K562 (cell line): ENCODE measurements around the gene KCNMB2. TPM values are rescaled to one million over a fixed set of nuclear protein-coding genes. Genes with fewer than 3 reads are reported as not detected.

Experiments
- ATAC-seq: fragments of 200-7000 bp; cut with Tn5 transposase; 3 replicates; pipeline ENCODE4 v1.9.1; 2020; ENCODE audit warnings: moderate library complexity
- BruUV-seq: library from RNA; stranded (reverse); fragments of 400-500 nt; replicated peaks from 2 replicates; lab custom pipeline; 2021; lab: Mats Ljungman, UMichigan
- CTCF ChIA-PET: fragments of 300-600 bp; formaldehyde crosslinking; extraction: SDS; loops from one replicate; lab custom pipeline; 2021; ENCODE audit warnings: low intra/inter-chr PET ratio; lab: Yijun Ruan, JAX
- POLR2A ChIA-PET: fragments of 300-600, 350-650 bp; sonication (Branson Sonifier 250); formaldehyde crosslinking; extraction: SDS; loops from one replicate; lab custom pipeline; 2021; ENCODE audit warnings: antibody characterized with exemption, inconsistent platforms; lab: Yijun Ruan, JAX
- DNase-seq, 4 experiments: peaks; one replicate each; pipeline versions ENCODE4 v3.0.0 to v3.0.0-alpha.2; 2011 to 2018; ENCODE audit warnings: low spot score in 3 of 4, mixed read lengths in 3 of 4; ENCODE audit errors: extremely low read depth in 1 of 4
- FAIRE-seq: peaks from 2 replicates; lab custom pipeline; 2011; peaks lifted over from hg19 to GRCh38; lab: Jason Lieb, UNC
- H2AFZ ChIP-seq: 2 replicates; pipeline ENCODE4 v1.6.0; 2011; ENCODE audit warnings: low read depth, low read length, control low read depth, inconsistent platforms
- H3K27ac ChIP-seq: fragments of 200-600 bp; 3 replicates; pipeline ENCODE4 v1.8.0; 2011; ENCODE audit warnings: low read depth, mild to moderate bottlenecking, control low read depth, inconsistent platforms, low read length, moderate library complexity, mixed read lengths; ENCODE audit errors: extremely low read depth
- H3K27me3 ChIP-seq, 2 experiments: fragments of 300-600 bp in 1 of 2; 2 replicates in 1 of 2; 3 replicates in 1 of 2; pipeline versions ENCODE4 v1.6.0 to v1.8.0; 2011; ENCODE audit warnings: inconsistent platforms in 2 of 2, low read length in 2 of 2, mild to moderate bottlenecking in 1 of 2, mixed read lengths in 1 of 2, moderate library complexity in 1 of 2; ENCODE audit not compliant: control insufficient read depth in 2 of 2, insufficient read depth in 2 of 2
- H3K36me3 ChIP-seq: fragments of 300-600 bp; 3 replicates; pipeline ENCODE4 v1.8.0; 2011; ENCODE audit warnings: mild to moderate bottlenecking, low read length, inconsistent platforms; ENCODE audit not compliant: control insufficient read depth, insufficient read depth
- H3K4me1 ChIP-seq, 2 experiments: fragments of 200-600 bp in 1 of 2; replicated peaks in 1 of 2; 2 replicates in 1 of 2; 3 replicates in 1 of 2; pipeline versions ENCODE4 v1.5.1 to v1.8.0; 2011; ENCODE audit warnings: inconsistent platforms in 2 of 2, low read length in 2 of 2, mild to moderate bottlenecking in 1 of 2, mixed read lengths in 1 of 2, moderate library complexity in 1 of 2; ENCODE audit not compliant: control insufficient read depth in 2 of 2, insufficient read depth in 2 of 2
- H3K4me2 ChIP-seq: 2 replicates; pipeline ENCODE4 v1.6.1; 2011; ENCODE audit warnings: low read length, control low read depth, inconsistent platforms, mixed read lengths; ENCODE audit not compliant: insufficient read depth
- H3K4me3 ChIP-seq: fragments of 200-600 bp; sonication (generic), shearing (Covaris generic); 2 replicates; pipeline ENCODE4 v1.5.1; 2016; ENCODE audit warnings: control low read depth, inconsistent platforms
- H3K79me2 ChIP-seq: fragments of 200-600 bp; 3 replicates; pipeline ENCODE4 v1.8.0; 2011; ENCODE audit warnings: low read length, inconsistent platforms; ENCODE audit not compliant: control insufficient read depth, insufficient read depth
- H3K9ac ChIP-seq, 2 experiments: 2 replicates each; pipeline versions ENCODE4 v1.6.0 to v1.6.1; 2011; ENCODE audit warnings: low read depth in 2 of 2, low read length in 2 of 2, control low read depth in 1 of 2, inconsistent platforms in 1 of 2, mild to moderate bottlenecking in 1 of 2, mixed read lengths in 1 of 2; ENCODE audit not compliant: insufficient read depth in 1 of 2
- H3K9me1 ChIP-seq: one replicate; pipeline ENCODE4 v1.6.0; 2011; ENCODE audit warnings: inconsistent platforms, mild to moderate bottlenecking, low read length, moderate library complexity; ENCODE audit not compliant: control insufficient read depth, insufficient read depth
- H3K9me3 ChIP-seq: replicated peaks from 2 replicates; pipeline ENCODE4 v1.5.1; 2011; ENCODE audit warnings: low read depth, low read length, inconsistent platforms; ENCODE audit not compliant: control insufficient read depth, insufficient read depth
- H4K20me1 ChIP-seq: replicated peaks from 2 replicates; pipeline ENCODE4 v1.6.1; 2011; ENCODE audit warnings: low read length, inconsistent platforms, mixed read lengths; ENCODE audit not compliant: control insufficient read depth, insufficient read depth
- ELF2 ChIP-seq: fragments of 250-450 bp; sonication (Bioruptor Pico); IDR thresholded peaks from 2 replicates; pipeline ENCODE4 v1.5.0; 2021; ENCODE audit warnings: mild to moderate bottlenecking
- ETV1 ChIP-seq: fragments of 450-650 bp; conservative IDR thresholded peaks from 2 replicates; pipeline ENCODE4 v1.6.1; 2016; ENCODE audit warnings: missing genetic modification characterization, control low read depth, low read depth, missing compliant biosample characterization
- GABPB2 ChIP-seq: fragments of 250-450 bp; sonication (Bioruptor Pico); conservative IDR thresholded peaks from 2 replicates; pipeline ENCODE4 v1.5.1; 2021; ENCODE audit warnings: mild to moderate bottlenecking
- HDAC2 ChIP-seq: fragments of 450-650 bp; IDR thresholded peaks from 2 replicates; pipeline ENCODE4 v1.6.1; 2016; ENCODE audit warnings: mild to moderate bottlenecking
- HNRNPH1 ChIP-seq: fragments of 200-400 bp; formaldehyde crosslinking; optimal IDR thresholded peaks from 2 replicates; pipeline ENCODE3; 2017; ENCODE audit warnings: low read depth, mild to moderate bottlenecking, low read length, moderate library complexity
- MEF2A ChIP-seq: IDR thresholded peaks from 2 replicates; pipeline ENCODE4 v1.6.1; 2011; ENCODE audit warnings: low read depth, mild to moderate bottlenecking, low read length, moderate library complexity; ENCODE audit not compliant: control insufficient read depth
- PPARD ChIP-seq: fragments of 250-450 bp; sonication (Bioruptor Pico); IDR thresholded peaks from 2 replicates; pipeline ENCODE4 v1.8.0; 2022; ENCODE audit warnings: inconsistent platforms, mild to moderate bottlenecking, moderate library complexity
- SIN3A ChIP-seq, 2 experiments: fragments of 150-350 bp in 1 of 2; IDR thresholded peaks; 2 replicates each; pipeline ENCODE4 v1.6.1; 2011 to 2016; ENCODE audit warnings: borderline replicate concordance in 2 of 2, low read depth in 2 of 2, low read length in 2 of 2, mild to moderate bottlenecking in 2 of 2, moderate library complexity in 2 of 2; ENCODE audit not compliant: control insufficient read depth in 1 of 2
- ZNF217 ChIP-seq: sonication (generic); formaldehyde crosslinking; IDR thresholded peaks from 2 replicates; pipeline ENCODE4 v1.8.0; 2022; ENCODE audit warnings: mild to moderate bottlenecking, missing genetic modification reagents
- ZNF584 ChIP-seq: fragments of 200-800 bp; sonication (Bioruptor generic); IDR thresholded peaks from 2 replicates; pipeline ENCODE4 v1.6.1; 2016; ENCODE audit warnings: low read depth, mild to moderate bottlenecking, missing genetic modification characterization, missing compliant biosample characterization
- ZNF717 ChIP-seq: fragments of 250-450 bp; sonication (Bioruptor Pico); IDR thresholded peaks from 2 replicates; pipeline ENCODE4 v1.5.0; 2021
- in situ Hi-C: fragments of 300-500 bp; cut with MboI; formaldehyde crosslinking; loops from 4 replicates; pipeline ENCODE4 v1.15.0; 2018; ENCODE audit warnings: inconsistent platforms, mixed read lengths
- intact Hi-C: fragments of 100-400 bp; cut with micrococcal nuclease; formaldehyde crosslinking; loops from 2 replicates; pipeline ENCODE4 v1.14.2; 2022
- polyA plus RNA-seq, 8 experiments: library from polyadenylated mRNA; depleted of rRNA in 4 of 8; stranded (reverse) in 5 of 8; unstranded in 3 of 8; fragments of >200 nt; fragmentation: Nextera tagmentation in 2 of 8; fragmentation: Illumina TruSeq in 1 of 8; extraction: Ambion mirVana in 2 of 8; extraction: Trizol in 1 of 8; gene quantifications; 2 replicates each; pipeline versions ENCODE4 v1.2.1 to v1.2.3, GENCODE V29; 2011 to 2014; ENCODE audit warnings: inconsistent platforms in 1 of 8, missing spikeins in 1 of 8
- total RNA-seq, 7 experiments: library from RNA; depleted of rRNA in 6 of 7; stranded (reverse); fragments of >200 nt in 6 of 7; fragmentation: Illumina TruSeq in 2 of 7; extraction: Trizol in 2 of 7; gene quantifications; 2 replicates each; pipeline versions ENCODE4 v1.2.1 to v1.2.3, GENCODE V29; 2011 to 2021; ENCODE audit warnings: low replicate concordance in 1 of 7
- TF ChIP-seq, protein P1 (sequence below): sonication (generic); formaldehyde crosslinking; IDR thresholded peaks from 2 replicates; pipeline ENCODE4 v1.8.0; 2022; ENCODE audit warnings: mild to moderate bottlenecking, missing genetic modification reagents

Gene KCNMB2
- total and polyA plus RNA-seq, 9 of the 15 experiments (the other 6 are each of a cell fraction or from before 2014, with no cell fraction given) = 0.04 to 0.15 TPM; not detected in 7

DNA sequence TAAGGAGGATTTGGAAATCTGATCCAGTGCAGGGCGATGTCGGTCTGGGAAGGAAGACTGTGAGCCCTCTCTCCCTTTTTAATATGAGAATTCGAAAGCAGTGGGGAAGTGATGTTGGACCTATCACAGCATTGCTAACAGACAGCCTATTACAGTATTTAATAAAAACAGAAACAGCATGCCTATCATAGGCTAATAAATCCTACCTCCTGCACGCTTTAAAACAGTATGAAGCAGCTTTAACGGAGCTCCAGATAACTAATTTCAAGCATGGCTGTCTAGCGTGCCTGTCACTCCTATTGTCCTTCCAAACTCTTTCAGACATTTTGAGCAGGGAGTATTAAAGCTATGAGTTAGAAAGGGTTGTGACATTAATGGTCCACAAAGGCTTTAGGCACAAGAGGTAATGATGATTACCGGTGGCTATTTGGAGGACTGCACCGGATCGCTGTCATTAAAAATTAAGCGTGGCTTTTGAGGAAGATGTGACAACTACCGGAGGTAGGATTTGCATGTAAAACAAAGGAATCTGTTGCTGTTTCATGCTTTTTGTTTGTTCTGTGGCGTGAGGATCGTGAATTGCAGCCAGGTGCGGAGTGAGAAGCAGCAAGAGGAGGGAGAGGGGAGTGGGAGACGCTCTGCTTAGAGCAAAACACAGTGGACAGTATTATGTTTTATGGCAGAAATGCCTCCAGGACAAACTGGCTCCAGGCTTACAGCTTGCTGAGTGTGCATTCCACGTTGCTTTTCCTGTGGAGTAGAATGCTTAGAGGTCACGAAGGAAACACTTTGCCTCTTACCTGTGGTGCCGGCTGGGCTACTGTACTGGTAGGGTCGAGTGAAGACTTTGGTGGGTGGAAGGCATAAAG lies at the start of gene KCNMB2 (continued):
- no peak for TF ChIP-seq ZNF217
- TF ChIP-seq PPARD (CRISPR knock-in tag) = no peak
- no peak for TF ChIP-seq ZNF717 (CRISPR knock-in tag)

DNA sequence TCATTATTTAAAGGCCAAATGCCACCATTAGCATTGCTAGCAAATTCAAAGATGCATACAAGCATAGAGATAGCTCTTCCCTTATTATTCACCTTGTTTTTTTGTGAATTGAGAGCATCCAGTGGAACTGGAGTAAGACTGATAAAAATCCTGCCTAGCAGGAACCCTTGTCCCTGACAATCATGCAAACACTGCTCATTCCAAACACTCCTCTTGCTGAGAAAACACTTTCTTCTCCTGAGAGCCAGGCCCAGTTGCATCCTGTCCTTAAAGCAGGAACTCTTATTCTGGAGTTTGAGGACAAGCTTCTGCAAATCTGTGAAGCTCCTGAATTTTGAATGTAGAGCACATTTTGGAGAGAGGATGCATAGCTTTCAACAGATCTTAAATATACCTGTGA lies 49.3 kb upstream of the KCNMB2 start:
- no peaks in the 10 kb centered on the region for H3K9me1 ChIP-seq
- no peaks in the 10 kb centered on the region for H3K9me3 ChIP-seq
- H3K27me3 ChIP-seq = no peaks in the 10 kb centered on the region
- TF ChIP-seq GABPB2 (CRISPR knock-in tag) (no peak), ZNF584 (CRISPR knock-in tag) (no peak), SIN3A (IDR thresholded peaks at IDR 0.05; ENCODE audit: borderline replicate concordance in 2 of 2, control insufficient read depth in 1 of 2, low read depth in 2 of 2, low read length in 2 of 2) (no peak), HDAC2 (no peak), ELF2 (no peak), ETV1 (tag) (no peak), MEF2A (no peak), HNRNPH1 (no peak)
- TF ChIP-seq, protein P1, sequence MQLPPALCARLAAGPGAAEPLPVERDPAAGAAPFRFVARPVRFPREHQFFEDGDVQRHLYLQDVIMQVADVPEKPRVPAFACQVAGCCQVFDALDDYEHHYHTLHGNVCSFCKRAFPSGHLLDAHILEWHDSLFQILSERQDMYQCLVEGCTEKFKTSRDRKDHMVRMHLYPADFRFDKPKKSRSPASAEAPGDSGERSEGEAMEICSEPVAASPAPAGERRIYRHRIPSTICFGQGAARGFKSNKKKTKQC (CRISPR knock-in tag) = no peak
- ChIA-PET CTCF (no interaction called here), POLR2A (no interaction called here)
- ATAC-seq (no peak), DNase-seq (no peak), FAIRE-seq (no peak)
- in situ Hi-C loops = no loop called here
- H3K4me3 ChIP-seq = no peak overlapping the region
- H3K4me1 ChIP-seq = no peaks in the 10 kb centered on the region
- no TSS peak for BruUV-seq
- no peaks in the 10 kb centered on the region for H3K36me3 ChIP-seq
- no peak overlapping the region for H3K27ac ChIP-seq
- intact Hi-C loops = no loop called here
- H3K9ac ChIP-seq = no peak overlapping the region
- H4K20me1 ChIP-seq = no peaks in the 10 kb centered on the region
- H2AFZ ChIP-seq = no peak overlapping the region
- H3K79me2 ChIP-seq = no peaks in the 10 kb centered on the region
- H3K4me2 ChIP-seq = no peak overlapping the region
